GM12878 (cell line): ENCODE data around the gene HCN1. TPM values are rescaled to one million over a fixed set of nuclear protein-coding genes. Genes with fewer than 3 reads are reported as not detected.

Experiments used
- ATAC-seq: fragments of 200-7000 bp; cut with Tn5 transposase; 3 replicates; pipeline ENCODE4 v1.9.1; 2020; ENCODE audit warnings: mild to moderate bottlenecking, moderate library complexity
- BruUV-seq: library from RNA; stranded (reverse); fragments of 400-500 nt; replicated peaks from 2 replicates; lab custom pipeline; 2021; lab: Mats Ljungman, UMichigan
- CTCF ChIA-PET: fragments of 300-600 bp; sonication (Branson Sonifier 250); formaldehyde crosslinking; extraction: SDS; loops from one replicate; lab custom pipeline; 2021; ENCODE audit warnings: inconsistent platforms; lab: Yijun Ruan, JAX
- POLR2A ChIA-PET: fragments of 350-600 bp; formaldehyde crosslinking; extraction: SDS; loops from one replicate; lab custom pipeline; 2021; ENCODE audit warnings: inconsistent platforms; lab: Charles Lee
- RAD21 ChIA-PET: fragments of 300-600 bp; sonication (Branson Sonifier 250); formaldehyde crosslinking; loops from one replicate; lab custom pipeline; 2023; ENCODE audit warnings: antibody characterized with exemption; ENCODE audit not compliant: unreplicated experiment; lab: Charles Lee
- SMC1A ChIA-PET: fragments of 300-600 bp; sonication (Branson Sonifier 250); formaldehyde crosslinking; loops from one replicate; lab custom pipeline; 2023; ENCODE audit not compliant: unreplicated experiment, uncharacterized antibody; lab: Charles Lee
- DNase-seq: peaks from one replicate; pipeline ENCODE4 v3.0.0-alpha.2; 2011; ENCODE audit warnings: low read depth, low spot score
- FAIRE-seq: peaks from 3 replicates; lab custom pipeline; 2011; peaks lifted over from hg19 to GRCh38; lab: Jason Lieb, UNC
- H2AFZ ChIP-seq: 2 replicates; pipeline ENCODE4 v1.6.0; 2011; ENCODE audit warnings: low read depth, low read length, control low read depth; ENCODE audit not compliant: control insufficient read depth
- H3K27ac ChIP-seq: 2 replicates; pipeline ENCODE4 v1.5.1; 2011; ENCODE audit warnings: control low read depth; ENCODE audit not compliant: control insufficient read depth, insufficient read depth
- H3K27me3 ChIP-seq, 2 experiments: replicated peaks in 1 of 2; 2 replicates each; pipeline versions ENCODE4 v1.6.0 to v1.6.1; 2011; ENCODE audit warnings: low read length in 1 of 2; ENCODE audit not compliant: control insufficient read depth in 2 of 2, insufficient read depth in 2 of 2
- H3K36me3 ChIP-seq, 2 experiments: 2 replicates each; pipeline ENCODE4 v1.5.1; 2011; ENCODE audit warnings: low read length in 1 of 2; ENCODE audit not compliant: control insufficient read depth in 2 of 2, insufficient read depth in 2 of 2
- H3K4me1 ChIP-seq: 2 replicates; pipeline ENCODE4 v1.6.1; 2011; ENCODE audit warnings: mild to moderate bottlenecking, low read length, moderate library complexity, mixed read lengths; ENCODE audit not compliant: control insufficient read depth, insufficient read depth
- H3K4me2 ChIP-seq: 2 replicates; pipeline ENCODE4 v1.6.0; 2011; ENCODE audit warnings: control low read depth; ENCODE audit not compliant: control insufficient read depth, insufficient read depth
- H3K4me3 ChIP-seq: fragments of 200-600 bp; sonication (generic); 2 replicates; pipeline ENCODE4 v1.5.1; 2016
- H3K79me2 ChIP-seq: 2 replicates; pipeline ENCODE4 v1.6.0; 2011; ENCODE audit warnings: low read length; ENCODE audit not compliant: control insufficient read depth, insufficient read depth
- H3K9ac ChIP-seq: 2 replicates; pipeline ENCODE4 v1.8.0; 2011; ENCODE audit warnings: low read length, control low read depth, mixed read lengths; ENCODE audit not compliant: control insufficient read depth, insufficient read depth
- H3K9me3 ChIP-seq: replicated peaks from 3 replicates; pipeline ENCODE4 v1.5.1; 2011; ENCODE audit warnings: mild to moderate bottlenecking, low read length; ENCODE audit not compliant: control insufficient read depth, insufficient read depth
- H4K20me1 ChIP-seq: 2 replicates; pipeline ENCODE4 v1.6.0; 2011; ENCODE audit not compliant: control insufficient read depth, insufficient read depth
- ATF3 ChIP-seq: IDR thresholded peaks from 2 replicates; pipeline ENCODE4 v1.6.1; 2011; ENCODE audit warnings: low read depth, mild to moderate bottlenecking, low read length, moderate library complexity, borderline replicate concordance; ENCODE audit errors: extremely low read depth
- CBX3 ChIP-seq: fragments of 200-600 bp; sonication (generic); IDR thresholded peaks from 2 replicates; pipeline ENCODE4 v1.6.1; 2016; ENCODE audit warnings: low read depth, borderline replicate concordance
- DPF2 ChIP-seq: fragments of 450-650 bp; IDR thresholded peaks from 2 replicates; pipeline ENCODE4 v1.6.1; 2017; ENCODE audit warnings: mild to moderate bottlenecking
- MTA3 ChIP-seq: IDR thresholded peaks from 2 replicates; pipeline ENCODE4 v1.6.1; 2012; ENCODE audit warnings: low read length, inconsistent platforms, borderline replicate concordance
- NFYA ChIP-seq: IDR thresholded peaks from 2 replicates; pipeline ENCODE4 v1.6.1; 2011; ENCODE audit warnings: low read depth, mild to moderate bottlenecking, low read length, improper control_type of control experiment, borderline replicate concordance
- NRF1 ChIP-seq: conservative IDR thresholded peaks from 2 replicates; pipeline ENCODE4 v1.6.1; 2011; ENCODE audit warnings: mild to moderate bottlenecking, low read depth, low read length, improper control_type of control experiment
- SKIL ChIP-seq: fragments of 450-650 bp; IDR thresholded peaks from 2 replicates; pipeline ENCODE4 v1.6.1; 2017; ENCODE audit warnings: mild to moderate bottlenecking, low read depth, inconsistent platforms; ENCODE audit not compliant: poor library complexity, severe bottlenecking
- SMAD5 ChIP-seq: IDR thresholded peaks from 2 replicates; pipeline ENCODE4 v1.6.1; 2016; ENCODE audit warnings: antibody characterized with exemption, low read depth
- SMC3 ChIP-seq: IDR thresholded peaks from 2 replicates; pipeline ENCODE4 v1.6.1; 2011; ENCODE audit warnings: low read length, improper control_type of control experiment, borderline replicate concordance
- TAF1 ChIP-seq: IDR thresholded peaks from 2 replicates; pipeline ENCODE4 v1.6.1; 2011; ENCODE audit warnings: mild to moderate bottlenecking, low read depth, low read length, borderline replicate concordance
- TCF3 ChIP-seq: IDR thresholded peaks from 2 replicates; pipeline ENCODE4 v1.6.1; 2012; ENCODE audit warnings: low read depth, mild to moderate bottlenecking, low read length, borderline replicate concordance; ENCODE audit not compliant: insufficient read depth
- ZNF592 ChIP-seq: fragments of 450-650 bp; IDR thresholded peaks from 2 replicates; pipeline ENCODE4 v1.6.1; 2017; ENCODE audit warnings: mild to moderate bottlenecking, moderate library complexity
- ZNF622 ChIP-seq: fragments of 450-650 bp; IDR thresholded peaks from 2 replicates; pipeline ENCODE4 v1.6.1; 2017; ENCODE audit warnings: mild to moderate bottlenecking, inconsistent platforms
- ZNF687 ChIP-seq: fragments of 450-650 bp; IDR thresholded peaks from 2 replicates; pipeline ENCODE4 v1.6.1; 2017; ENCODE audit warnings: mild to moderate bottlenecking, moderate library complexity
- WGBS: methylation state at CpG from one replicate; pipeline ENCODE4 v1.1.6; 2016; ENCODE audit warnings: low lambda C conversion rate; ENCODE audit not compliant: insufficient replicate concordance, insufficient coverage; ENCODE audit errors: missing lambda C conversion rate; 5-methylcytosine and 5-hydroxymethylcytosine counted together
- in situ Hi-C: fragments of 300-500 bp; cut with MboI; formaldehyde crosslinking; loops from 9 replicates; pipeline ENCODE4 v1.14.3; 2018; ENCODE audit warnings: mixed read lengths
- intact Hi-C: fragments of 100-400 bp; cut with micrococcal nuclease; formaldehyde crosslinking; loops from one replicate; pipeline ENCODE4 v1.14.2; 2022; ENCODE audit not compliant: unreplicated experiment
- polyA plus RNA-seq, 11 experiments: library from polyadenylated mRNA; depleted of rRNA in 4 of 11; unstranded in 6 of 11; stranded (reverse) in 5 of 11; fragments of >200 nt; fragmentation: Nextera tagmentation in 4 of 11; fragmentation: Illumina TruSeq in 1 of 11; extraction: Ambion mirVana in 4 of 11; extraction: Trizol in 1 of 11; gene quantifications; 1 replicate in 1 of 11; 2 replicates in 10 of 11; pipeline versions ENCODE4 v1.2.1 to v1.2.3, GENCODE V29; 2011 to 2016; ENCODE audit warnings: inconsistent platforms in 2 of 11, missing spikeins in 2 of 11, low read depth in 1 of 11
- total RNA-seq, 4 experiments: library from RNA; depleted of rRNA in 3 of 4; stranded (reverse); fragments of >200 nt in 3 of 4; fragmentation: Illumina TruSeq in 1 of 4; extraction: Trizol in 1 of 4; gene quantifications; 2 replicates each; pipeline versions ENCODE4 v1.2.1 to v1.2.3, GENCODE V29; 2013 to 2021

HCN1 gene
- total and polyA plus RNA-seq, 10 of the 15 experiments (the other 5 are each of a cell fraction or from before 2014, with no cell fraction given), result not detected

GRCh38 chr5:45741110-45741509 is 44.9 kb upstream of the HCN1 start:
- H3K79me2 ChIP-seq, result no peaks in the 10 kb centered on the region
- no peaks in the 10 kb centered on the region for H3K4me1 ChIP-seq
- in situ Hi-C loops, result no loop called here
- no peak for FAIRE-seq
- ChIA-PET CTCF (interaction anchor here (0.6 to 0.7 kb wide), 2 partner anchors 18 to 865 kb away, joined by 3 read pairs; no protein-coding TSS in a partner anchor), POLR2A (interaction anchor here (1.1 kb wide), 1 partner anchor 17 kb away, joined by 3 read pairs; no protein-coding TSS in a partner anchor), SMC1A (no interaction called here), RAD21 (no interaction called here)
- H3K27me3 ChIP-seq, result no peaks in the 10 kb centered on the region
- BruUV-seq, result no TSS peak
- intact Hi-C loops, result no loop called here
- no peak for DNase-seq
- 53% methylated on average over 5 of the region's 5 CpGs for WGBS
- no peak for ATAC-seq
- TF ChIP-seq ZNF622, result no peak
- no peak for TF ChIP-seq SMC3
- TF ChIP-seq MTA3, result no peak
- no peak for TF ChIP-seq ZNF687
- TF ChIP-seq ZNF592, result no peak
- no peak for TF ChIP-seq TCF3
- TF ChIP-seq SMAD5, result no peak
- no peak for TF ChIP-seq SKIL
- no peak for TF ChIP-seq NRF1
- no peak for TF ChIP-seq NFYA
- no peak for TF ChIP-seq TAF1
- TF ChIP-seq CBX3, result no peak
- no peak for TF ChIP-seq DPF2
- TF ChIP-seq ATF3, result no peak
- H2AFZ ChIP-seq, result no peak overlapping the region
- no peak overlapping the region for H3K4me3 ChIP-seq
- H3K9me3 ChIP-seq, result no peaks in the 10 kb centered on the region
- H3K36me3 ChIP-seq, result no peaks in the 10 kb centered on the region
- H3K27ac ChIP-seq, result no peak overlapping the region
- H4K20me1 ChIP-seq, result no peaks in the 10 kb centered on the region
- H3K4me2 ChIP-seq, result no peak overlapping the region
- H3K9ac ChIP-seq, result no peak overlapping the region
